SK-N-SH (cell line): ENCODE results near the gene CCNK. TPM values are rescaled to one million over a fixed set of nuclear protein-coding genes. Genes with fewer than 3 reads are reported as not detected.

Source experiments
- CTCF ChIA-PET: fragments of 300-600, 350-600 bp; formaldehyde crosslinking; extraction: SDS; loops from one replicate; lab custom pipeline; 2021; lab: Yijun Ruan, JAX
- POLR2A ChIA-PET: fragments of 350-600 bp; sonication (Branson Sonifier 250); formaldehyde crosslinking; extraction: SDS; loops from one replicate; lab custom pipeline; 2020; ENCODE audit warnings: antibody characterized with exemption, inconsistent platforms; lab: Yijun Ruan, JAX
- DNase-seq: peaks from one replicate; pipeline ENCODE4 v3.0.0; 2012
- H2AFZ ChIP-seq: fragments of 200-600 bp; sonication (generic); 2 replicates; pipeline ENCODE4 v1.8.1; 2016; ENCODE audit warnings: antibody characterized with exemption, mild to moderate bottlenecking, low read depth
- H3F3A ChIP-seq: fragments of 200-600 bp; sonication (generic); replicated peaks from 2 replicates; pipeline ENCODE3; 2016; ENCODE audit warnings: antibody characterized with exemption, mild to moderate bottlenecking; ENCODE audit not compliant: insufficient read depth
- H3K27ac ChIP-seq, 2 experiments: fragments of 200-500 bp in 1 of 2; fragments of 200-600 bp in 1 of 2; sonication (Bioruptor generic) in 1 of 2; sonication (generic), shearing (Covaris generic) in 1 of 2; 2 replicates each; pipeline versions ENCODE4 v1.5.1 to v1.6.1; 2014 to 2016; ENCODE audit warnings: low read depth in 2 of 2, inconsistent platforms in 1 of 2, low read length in 1 of 2, mild to moderate bottlenecking in 1 of 2, mixed read lengths in 1 of 2
- H3K27me3 ChIP-seq: fragments of 200-600 bp; sonication (generic), shearing (Covaris generic); 2 replicates; pipeline ENCODE4 v1.6.1; 2016; ENCODE audit warnings: mixed run types; ENCODE audit not compliant: insufficient read depth
- H3K36me3 ChIP-seq, 2 experiments: fragments of 200-500 bp in 1 of 2; fragments of 200-600 bp in 1 of 2; sonication (Bioruptor generic) in 1 of 2; sonication (generic) in 1 of 2; replicated peaks in 1 of 2; 2 replicates each; pipeline versions ENCODE3 to v1.5.1; 2014 to 2016; ENCODE audit warnings: low read length in 1 of 2, mild to moderate bottlenecking in 1 of 2; ENCODE audit not compliant: insufficient read depth in 2 of 2, control insufficient read depth in 1 of 2
- H3K4me1 ChIP-seq, 2 experiments: fragments of 200-500 bp in 1 of 2; fragments of 200-600 bp in 1 of 2; sonication (Bioruptor generic) in 1 of 2; sonication (generic), shearing (Covaris generic) in 1 of 2; 2 replicates each; pipeline versions ENCODE4 v1.5.1 to v1.6.1; 2014 to 2016; ENCODE audit warnings: low read depth in 1 of 2, low read length in 1 of 2, mixed run types in 1 of 2; ENCODE audit not compliant: insufficient read depth in 2 of 2, control insufficient read depth in 1 of 2
- H3K4me2 ChIP-seq: fragments of 200-600 bp; sonication (generic), shearing (Covaris generic); 2 replicates; pipeline ENCODE4 v1.6.1; 2017; ENCODE audit warnings: mixed run types
- H3K4me3 ChIP-seq, 2 experiments: fragments of 200-500 bp in 1 of 2; fragments of 200-600 bp in 1 of 2; sonication (Bioruptor generic) in 1 of 2; sonication (generic), shearing (Covaris generic) in 1 of 2; 2 replicates each; pipeline versions ENCODE4 v1.5.1 to v1.8.1; 2014 to 2016; ENCODE audit warnings: low read depth in 2 of 2, inconsistent platforms in 1 of 2, low read length in 1 of 2, mild to moderate bottlenecking in 1 of 2, mixed read lengths in 1 of 2, moderate library complexity in 1 of 2
- H3K79me2 ChIP-seq: fragments of 200-600 bp; sonication (generic); 2 replicates; pipeline ENCODE4 v1.8.1; 2017; ENCODE audit warnings: mild to moderate bottlenecking; ENCODE audit not compliant: insufficient read depth
- H3K9ac ChIP-seq: fragments of 200-600 bp; sonication (generic); 2 replicates; pipeline ENCODE4 v1.6.1; 2017; ENCODE audit warnings: mixed run types
- H3K9me2 ChIP-seq: fragments of 200-600 bp; sonication (generic); 2 replicates; pipeline ENCODE4 v1.6.1; 2017; ENCODE audit warnings: mixed run types
- H3K9me3 ChIP-seq: fragments of 200-600 bp; sonication (generic); 2 replicates; pipeline ENCODE4 v1.6.1; 2017; ENCODE audit warnings: mixed run types, mild to moderate bottlenecking, moderate library complexity
- H4K20me1 ChIP-seq: fragments of 200-600 bp; sonication (generic); 2 replicates; pipeline ENCODE4 v1.6.1; 2017; ENCODE audit warnings: mild to moderate bottlenecking, mixed run types; ENCODE audit not compliant: insufficient read depth
- EP300 ChIP-seq, 2 experiments: IDR thresholded peaks; 2 replicates each; pipeline versions ENCODE4 v1.4.0 to v1.6.1; 2012; ENCODE audit warnings: borderline replicate concordance in 1 of 2, low read depth in 1 of 2, low read length in 1 of 2
- EZH2phosphoT487 ChIP-seq: fragments of 200-600 bp; sonication (generic); IDR thresholded peaks from 2 replicates; pipeline ENCODE4 v1.6.1; 2017; ENCODE audit warnings: low read depth, mixed run types, mild to moderate bottlenecking, antibody characterized with exemption, moderate library complexity, borderline replicate concordance
- FOSL2 ChIP-seq: IDR thresholded peaks from 2 replicates; pipeline ENCODE4 v1.4.0; 2012; ENCODE audit warnings: low read depth, mild to moderate bottlenecking, moderate library complexity, borderline replicate concordance
- FOXM1 ChIP-seq: IDR thresholded peaks from 2 replicates; pipeline ENCODE4 v1.4.0; 2012; ENCODE audit warnings: low read depth, mild to moderate bottlenecking
- GATA2 ChIP-seq: sonication (generic); formaldehyde crosslinking; IDR thresholded peaks from 2 replicates; pipeline ENCODE4 v1.5.0; 2020; ENCODE audit warnings: mild to moderate bottlenecking, missing genetic modification reagents
- MEF2A ChIP-seq: IDR thresholded peaks from 2 replicates; pipeline ENCODE4 v1.4.0; 2012; ENCODE audit warnings: low read depth, borderline replicate concordance
- NFIC ChIP-seq: IDR thresholded peaks from 2 replicates; pipeline ENCODE4 v1.4.0; 2012; ENCODE audit warnings: borderline replicate concordance
- RAD21 ChIP-seq: IDR thresholded peaks from 2 replicates; pipeline ENCODE4 v1.6.1; 2012; ENCODE audit warnings: mild to moderate bottlenecking, low read length
- RCOR1 ChIP-seq: fragments of 150-350 bp; IDR thresholded peaks from 2 replicates; pipeline ENCODE4 v1.6.1; 2017; ENCODE audit warnings: antibody characterized with exemption, low read length
- SIN3A ChIP-seq: IDR thresholded peaks from 2 replicates; pipeline ENCODE4 v1.6.1; 2012; ENCODE audit warnings: low read depth, mild to moderate bottlenecking, low read length, moderate library complexity, borderline replicate concordance
- TAF1 ChIP-seq: IDR thresholded peaks from 2 replicates; pipeline ENCODE4 v1.6.1; 2012; ENCODE audit warnings: low read depth, mild to moderate bottlenecking, low read length, moderate library complexity, borderline replicate concordance
- TEAD4 ChIP-seq: IDR thresholded peaks from 2 replicates; pipeline ENCODE4 v1.4.0; 2012; ENCODE audit warnings: mild to moderate bottlenecking, borderline replicate concordance; ENCODE audit not compliant: insufficient read depth
- WGBS: methylation state at CpG from one replicate; pipeline ENCODE4 v1.1.6; 2017; ENCODE audit warnings: low lambda C conversion rate; 5-methylcytosine and 5-hydroxymethylcytosine counted together
- polyA plus RNA-seq, 3 experiments: library from polyadenylated mRNA; depleted of rRNA; stranded (reverse); fragments of >200 nt; gene quantifications; 2 replicates each; pipeline ENCODE4 v1.2.3, GENCODE V29; 2012
- TF ChIP-seq, protein P1 (sequence below): IDR thresholded peaks from 2 replicates; pipeline ENCODE4 v1.4.0; 2012; ENCODE audit warnings: low read depth
- TF ChIP-seq, protein P2 (sequence below): fragments of 150-350 bp; IDR thresholded peaks from 2 replicates; pipeline ENCODE4 v1.6.1; 2016; ENCODE audit warnings: mild to moderate bottlenecking, low read depth, low read length
- TF ChIP-seq, protein P3 (sequence below): fragments of 200-600 bp; sonication (generic); IDR thresholded peaks from 2 replicates; pipeline ENCODE4 v1.6.1; 2017; ENCODE audit warnings: antibody characterized with exemption, mild to moderate bottlenecking, moderate library complexity
- TF ChIP-seq, protein P4 (sequence below): fragments of 150-350 bp; IDR thresholded peaks from 2 replicates; pipeline ENCODE4 v1.6.1; 2017; ENCODE audit warnings: antibody characterized with exemption, low read length, low read depth, borderline replicate concordance

The CCNK gene
- polyA plus RNA-seq, 1 of the 3 experiments (the other 2 are of a cell fraction): 14.6 TPM

DNA sequence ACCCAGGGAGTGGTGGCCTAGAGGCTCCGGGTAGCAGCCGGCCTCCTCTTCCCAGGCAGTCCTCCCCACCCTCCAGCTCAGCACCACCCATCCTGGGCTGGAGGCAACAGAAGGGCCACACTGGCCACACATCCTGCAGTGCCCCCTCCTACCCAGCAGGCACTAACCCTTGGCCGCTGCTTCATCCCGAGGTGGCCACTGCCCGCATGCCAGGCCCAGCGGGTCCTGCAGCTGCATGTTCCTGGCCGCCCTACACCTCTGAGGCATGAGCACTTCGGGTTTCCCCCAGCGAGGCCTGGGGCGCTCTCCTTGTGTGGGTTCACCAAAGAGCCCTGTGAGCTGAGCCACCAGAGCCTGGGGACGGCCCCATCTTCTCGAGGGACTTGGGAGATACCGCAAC, 61.4 kb downstream of the CCNK start:
- H3K4me3 ChIP-seq: no peak overlapping the region
- ChIA-PET POLR2A (interaction anchor here (1.8 to 1.9 kb wide), 2 partner anchors 19 to 31 kb away, joined by 8 to 11 read pairs; no protein-coding TSS in a partner anchor), CTCF (interaction anchor here (1.8 to 2.9 kb wide), 3 partner anchors 16 to 33 kb away, joined by 4 to 7 read pairs (median 6); no protein-coding TSS in a partner anchor)
- H3K9ac ChIP-seq: no peak overlapping the region
- no peaks in the 10 kb centered on the region for H3K9me2 ChIP-seq
- peaks cover 45% of the 10 kb centered on the region; the same call in 1 of the 2 replicates for H4K20me1 ChIP-seq
- WGBS: 80% methylated on average over 2 of the region's 13 CpGs
- H2AFZ ChIP-seq: no peak overlapping the region
- H3K36me3 ChIP-seq: no peaks in the 10 kb centered on the region
- peaks cover 16 to 84% of the 10 kb centered on the region in 2 experiments; a peak in 3 of 4 replicates for H3K4me1 ChIP-seq
- DNase-seq: no peak
- no peaks in the 10 kb centered on the region for H3K27me3 ChIP-seq
- H3K9me3 ChIP-seq: no peaks in the 10 kb centered on the region
- peaks cover 83% of the 10 kb centered on the region for H3K79me2 ChIP-seq
- no peak for TF ChIP-seq TEAD4
- no peak for TF ChIP-seq FOXM1
- TF ChIP-seq, protein P1, sequence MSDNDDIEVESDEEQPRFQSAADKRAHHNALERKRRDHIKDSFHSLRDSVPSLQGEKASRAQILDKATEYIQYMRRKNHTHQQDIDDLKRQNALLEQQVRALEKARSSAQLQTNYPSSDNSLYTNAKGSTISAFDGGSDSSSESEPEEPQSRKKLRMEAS: no peak
- TF ChIP-seq MEF2A: no peak
- no peak for TF ChIP-seq FOSL2
- TF ChIP-seq EP300 (IDR thresholded peaks at IDR 0.05; ENCODE audit: borderline replicate concordance in 1 of 2, low read depth in 1 of 2, low read length in 1 of 2): no peak
- no peak for TF ChIP-seq GATA2 (CRISPR knock-in tag)
- peaks cover 4% of the 10 kb centered on the region for H3F3A ChIP-seq
- no peak overlapping the region for H3K4me2 ChIP-seq
- peak overlapping the region in 1 of 2 experiments; percentile 92; a peak in 2 of 4 replicates for H3K27ac ChIP-seq

DNA sequence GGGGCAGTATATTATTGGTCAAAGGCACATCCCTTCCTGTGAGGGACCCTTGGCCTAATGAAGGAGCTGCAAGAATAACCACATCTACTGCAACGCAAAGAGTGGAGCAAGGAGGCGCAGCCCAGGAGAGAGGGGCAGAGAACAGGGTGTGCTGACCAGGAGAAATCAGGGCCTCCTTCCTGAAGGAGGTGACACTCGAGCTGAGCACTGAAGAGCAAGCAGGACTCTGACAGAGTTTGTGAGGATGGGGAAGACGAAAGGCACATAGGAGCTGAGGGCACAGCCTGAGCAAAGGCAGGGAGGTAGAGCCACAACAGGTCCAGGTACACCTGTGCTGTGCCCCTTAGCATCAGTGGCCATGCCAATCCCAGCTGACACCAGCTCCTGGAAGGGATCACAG, 62.2 kb downstream of the CCNK start:
- no peak overlapping the region for H3K4me3 ChIP-seq
- H3K27me3 ChIP-seq: no peaks in the 10 kb centered on the region
- no peak overlapping the region for H3K9ac ChIP-seq
- WGBS: 90% methylated on average over 4 of the region's 4 CpGs
- no peak for DNase-seq
- H3K36me3 ChIP-seq: no peaks in the 10 kb centered on the region
- ChIA-PET CTCF (interaction anchor here (0.7 to 2.9 kb wide), 6 partner anchors 19 to 145 kb away, joined by 3 to 7 read pairs (median 4); no protein-coding TSS in a partner anchor), POLR2A (no interaction called here)
- peaks cover 4% of the 10 kb centered on the region for H3F3A ChIP-seq
- no peaks in the 10 kb centered on the region for H3K9me2 ChIP-seq
- peaks cover 81% of the 10 kb centered on the region for H3K79me2 ChIP-seq
- no peaks in the 10 kb centered on the region for H3K9me3 ChIP-seq
- no peak overlapping the region for H3K4me2 ChIP-seq
- peaks cover 50% of the 10 kb centered on the region; the same call in 1 of the 2 replicates for H4K20me1 ChIP-seq
- no peak overlapping the region for H2AFZ ChIP-seq
- TF ChIP-seq, protein P1: no peak
- TF ChIP-seq SIN3A (no peak), RCOR1 (no peak), TAF1 (no peak), FOXM1 (no peak), NFIC (no peak), GATA2 (CRISPR knock-in tag) (no peak), RAD21 (no peak), EZH2phosphoT487 (no peak)
- TF ChIP-seq, protein P2, sequence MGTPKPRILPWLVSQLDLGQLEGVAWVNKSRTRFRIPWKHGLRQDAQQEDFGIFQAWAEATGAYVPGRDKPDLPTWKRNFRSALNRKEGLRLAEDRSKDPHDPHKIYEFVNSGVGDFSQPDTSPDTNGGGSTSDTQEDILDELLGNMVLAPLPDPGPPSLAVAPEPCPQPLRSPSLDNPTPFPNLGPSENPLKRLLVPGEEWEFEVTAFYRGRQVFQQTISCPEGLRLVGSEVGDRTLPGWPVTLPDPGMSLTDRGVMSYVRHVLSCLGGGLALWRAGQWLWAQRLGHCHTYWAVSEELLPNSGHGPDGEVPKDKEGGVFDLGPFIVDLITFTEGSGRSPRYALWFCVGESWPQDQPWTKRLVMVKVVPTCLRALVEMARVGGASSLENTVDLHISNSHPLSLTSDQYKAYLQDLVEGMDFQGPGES: no peak
- TF ChIP-seq, protein P3, sequence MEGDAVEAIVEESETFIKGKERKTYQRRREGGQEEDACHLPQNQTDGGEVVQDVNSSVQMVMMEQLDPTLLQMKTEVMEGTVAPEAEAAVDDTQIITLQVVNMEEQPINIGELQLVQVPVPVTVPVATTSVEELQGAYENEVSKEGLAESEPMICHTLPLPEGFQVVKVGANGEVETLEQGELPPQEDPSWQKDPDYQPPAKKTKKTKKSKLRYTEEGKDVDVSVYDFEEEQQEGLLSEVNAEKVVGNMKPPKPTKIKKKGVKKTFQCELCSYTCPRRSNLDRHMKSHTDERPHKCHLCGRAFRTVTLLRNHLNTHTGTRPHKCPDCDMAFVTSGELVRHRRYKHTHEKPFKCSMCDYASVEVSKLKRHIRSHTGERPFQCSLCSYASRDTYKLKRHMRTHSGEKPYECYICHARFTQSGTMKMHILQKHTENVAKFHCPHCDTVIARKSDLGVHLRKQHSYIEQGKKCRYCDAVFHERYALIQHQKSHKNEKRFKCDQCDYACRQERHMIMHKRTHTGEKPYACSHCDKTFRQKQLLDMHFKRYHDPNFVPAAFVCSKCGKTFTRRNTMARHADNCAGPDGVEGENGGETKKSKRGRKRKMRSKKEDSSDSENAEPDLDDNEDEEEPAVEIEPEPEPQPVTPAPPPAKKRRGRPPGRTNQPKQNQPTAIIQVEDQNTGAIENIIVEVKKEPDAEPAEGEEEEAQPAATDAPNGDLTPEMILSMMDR: no peak
- TF ChIP-seq, protein P4, sequence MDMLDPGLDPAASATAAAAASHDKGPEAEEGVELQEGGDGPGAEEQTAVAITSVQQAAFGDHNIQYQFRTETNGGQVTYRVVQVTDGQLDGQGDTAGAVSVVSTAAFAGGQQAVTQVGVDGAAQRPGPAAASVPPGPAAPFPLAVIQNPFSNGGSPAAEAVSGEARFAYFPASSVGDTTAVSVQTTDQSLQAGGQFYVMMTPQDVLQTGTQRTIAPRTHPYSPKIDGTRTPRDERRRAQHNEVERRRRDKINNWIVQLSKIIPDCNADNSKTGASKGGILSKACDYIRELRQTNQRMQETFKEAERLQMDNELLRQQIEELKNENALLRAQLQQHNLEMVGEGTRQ: no peak
- no peak overlapping the region for H3K27ac ChIP-seq
- peaks cover 10 to 82% of the 10 kb centered on the region in 2 experiments; a peak in 3 of 4 replicates for H3K4me1 ChIP-seq
